Ecto neural progenitor cell (in vitro differentiated cells): ENCODE measurements around the gene ZNF93.
"Not testable (repeated sequence)": the region's sequence is repeated elsewhere in the genome, so short reads cannot be mapped to it uniquely, and the experiment has no call there.

Experiments used
- DNase-seq: peaks from one replicate; pipeline ENCODE4 v3.0.0-alpha.2; 2018; ENCODE audit warnings: low spot score

Gene ZNF93

GRCh38 chr19:19938449-19938848 is 37.7 kb downstream of the ZNF93 start:
- DNase-seq, result no peak

- DNase-seq, result no peak
These were observed 43.3 kb downstream of the ZNF93 start for GRCh38 chr19:19943848-19944582.

GRCh38 chr19:19944583-19944880 is 43.8 kb downstream of the ZNF93 start:
- no peak for DNase-seq

GRCh38 chr19:19946226-19946625 is 45.5 kb downstream of the ZNF93 start:
- DNase-seq, result no peak

DNA sequence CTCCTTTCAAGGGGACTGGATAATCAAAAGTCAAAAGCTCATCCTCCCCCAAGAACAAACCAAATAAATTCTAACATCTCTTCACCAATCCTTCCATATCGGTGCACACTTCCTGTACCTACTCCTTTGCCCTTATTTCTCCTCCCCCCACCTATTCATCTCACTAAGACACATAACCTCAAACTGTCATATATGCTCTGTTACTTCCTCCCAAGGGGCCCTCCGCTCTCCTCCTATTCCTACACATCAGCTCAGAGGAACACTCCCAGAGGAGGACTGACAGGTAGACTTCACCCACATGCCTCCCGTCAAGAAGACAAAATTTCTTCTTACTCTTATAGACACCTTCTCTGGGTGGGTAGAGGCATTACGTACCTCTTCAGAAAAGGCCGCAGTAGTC is 48.1 kb downstream of the ZNF93 start:
- no peak for DNase-seq

GRCh38 chr19:19955208-19955607 is 54.5 kb downstream of the ZNF93 start:
- no peak for DNase-seq

DNA sequence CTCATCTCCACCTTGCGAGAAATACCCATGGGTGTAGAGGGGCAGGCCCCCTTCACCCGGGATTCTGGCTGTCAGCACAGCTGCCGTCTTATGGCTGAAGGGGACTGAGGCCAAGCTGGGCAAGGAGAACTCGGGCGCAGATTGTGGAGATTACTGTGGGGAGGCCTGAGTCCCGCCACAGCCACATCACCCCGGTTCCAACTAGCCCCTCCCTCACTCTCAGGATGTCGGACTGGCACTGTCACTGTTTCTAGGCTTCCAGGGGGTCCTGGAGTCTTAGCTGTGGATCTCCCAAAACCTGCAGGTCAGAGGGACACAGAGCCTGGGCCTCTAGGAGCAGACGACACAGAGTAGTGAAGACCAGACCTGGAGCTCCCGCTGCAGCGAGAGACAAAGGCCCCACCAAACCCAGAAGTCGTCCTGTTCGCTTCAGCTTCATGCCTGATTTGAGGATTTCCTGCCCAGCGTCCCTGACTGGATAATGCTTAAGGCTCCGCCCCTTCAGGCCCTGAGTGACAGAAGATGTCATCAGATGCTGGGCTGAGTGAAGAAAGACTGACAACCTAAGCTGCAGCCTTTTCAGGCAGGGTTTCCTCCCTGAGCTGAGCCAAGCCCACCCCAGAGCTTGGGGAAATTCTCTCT is 55.8 kb downstream of the ZNF93 start:
- DNase-seq, result peak; percentile 65

GRCh38 chr19:19957766-19958165 is 57.0 kb downstream of the ZNF93 start:
- not testable (repeated sequence) for DNase-seq

DNA sequence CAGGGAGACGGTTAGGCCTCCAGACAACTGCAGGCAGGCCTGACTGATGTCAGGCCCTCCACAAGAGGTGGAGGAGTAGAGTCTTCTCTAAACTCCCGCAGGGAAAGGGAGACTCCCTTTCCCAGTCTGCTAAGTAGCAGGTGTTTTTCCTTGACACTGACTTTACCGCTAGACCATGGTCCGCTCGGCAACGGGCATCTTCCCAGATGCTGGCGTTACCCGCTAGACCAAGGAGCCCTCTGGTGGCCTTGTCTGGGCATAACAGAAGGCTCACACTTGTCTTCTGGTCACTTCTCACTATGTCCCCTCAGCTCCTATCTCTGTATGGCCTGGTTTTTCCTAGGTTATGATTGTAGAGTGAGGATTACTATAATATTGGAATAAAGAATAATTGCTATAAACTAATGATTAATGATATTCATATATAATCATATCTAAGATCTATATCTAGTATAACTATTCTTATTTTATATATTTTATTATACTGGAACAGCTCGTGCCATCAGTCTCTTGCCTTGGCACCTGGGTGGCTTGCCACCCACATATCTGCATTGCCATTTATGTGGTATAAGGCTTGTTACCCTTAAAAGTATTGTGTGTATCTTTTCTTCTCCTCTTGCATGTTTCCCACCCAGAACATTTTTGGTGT is 58.5 kb downstream of the ZNF93 start:
- DNase-seq, result peak; percentile 75

DNA sequence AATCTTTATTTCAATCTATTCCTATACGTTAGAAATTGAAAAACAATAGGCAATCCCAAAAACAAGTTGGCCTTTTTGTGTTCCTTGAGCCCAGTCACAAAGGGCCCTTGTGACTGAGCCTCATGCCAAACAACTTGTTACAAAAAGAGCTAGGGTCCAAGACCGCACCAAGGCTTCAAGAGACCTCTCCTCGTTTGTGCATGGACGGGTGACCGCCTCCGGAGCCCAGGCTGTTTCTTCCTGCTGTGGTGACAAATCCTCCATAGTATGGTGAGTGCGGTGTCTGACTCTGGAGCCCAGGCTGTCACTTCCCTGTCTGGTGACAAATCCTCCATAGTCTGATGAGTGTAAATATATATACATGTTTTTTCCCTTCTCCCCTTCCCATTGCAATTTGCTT is 63.7 kb downstream of the ZNF93 start:
- DNase-seq, result no peak

GRCh38 chr19:19966126-19966525 is 65.4 kb downstream of the ZNF93 start:
- DNase-seq, result not testable (repeated sequence)

GRCh38 chr19:19966862-19967261 is 66.1 kb downstream of the ZNF93 start:
- no peak for DNase-seq
